Fibroblast of the conjunctiva (primary cell): ENCODE results near the gene CFAP74.

ENCODE experiments used
- DNase-seq: peaks from one replicate; pipeline ENCODE4 v3.0.0-alpha.2; 2010; ENCODE audit warnings: low read depth

Gene CFAP74

GRCh38 chr1:2039251-2039650 is 35.7 kb upstream of the CFAP74 start:
- DNase-seq: no peak

GRCh38 chr1:2038229-2038628 is 34.6 kb upstream of the CFAP74 start:
- DNase-seq: no peak

GRCh38 chr1:2037314-2037979 is 33.9 kb upstream of the CFAP74 start:
- DNase-seq: no peak

DNA sequence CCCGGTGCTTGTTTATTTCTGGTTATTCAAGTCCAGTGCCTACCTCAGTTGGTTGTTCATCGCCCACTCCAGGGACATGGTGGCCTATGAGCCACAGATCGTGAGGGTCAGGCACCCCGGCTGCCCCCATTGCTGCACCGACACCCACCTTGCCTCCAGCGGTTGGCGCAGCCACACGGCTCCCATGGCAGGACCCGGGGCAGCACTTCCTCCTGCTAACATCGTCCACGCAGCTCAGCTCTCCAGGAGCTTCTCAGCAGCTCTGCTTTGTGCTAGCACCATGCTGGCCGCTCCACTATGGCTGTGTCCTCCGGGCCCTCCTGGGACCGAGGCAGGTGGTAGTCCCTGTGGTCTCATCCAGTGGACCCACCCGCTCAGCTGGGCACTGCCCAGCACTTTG is 32.7 kb upstream of the CFAP74 start:
- no peak for DNase-seq

GRCh38 chr1:2033165-2033564 is 29.6 kb upstream of the CFAP74 start:
- DNase-seq: no peak

GRCh38 chr1:2032737-2033136 is 29.2 kb upstream of the CFAP74 start:
- no peak for DNase-seq

DNA sequence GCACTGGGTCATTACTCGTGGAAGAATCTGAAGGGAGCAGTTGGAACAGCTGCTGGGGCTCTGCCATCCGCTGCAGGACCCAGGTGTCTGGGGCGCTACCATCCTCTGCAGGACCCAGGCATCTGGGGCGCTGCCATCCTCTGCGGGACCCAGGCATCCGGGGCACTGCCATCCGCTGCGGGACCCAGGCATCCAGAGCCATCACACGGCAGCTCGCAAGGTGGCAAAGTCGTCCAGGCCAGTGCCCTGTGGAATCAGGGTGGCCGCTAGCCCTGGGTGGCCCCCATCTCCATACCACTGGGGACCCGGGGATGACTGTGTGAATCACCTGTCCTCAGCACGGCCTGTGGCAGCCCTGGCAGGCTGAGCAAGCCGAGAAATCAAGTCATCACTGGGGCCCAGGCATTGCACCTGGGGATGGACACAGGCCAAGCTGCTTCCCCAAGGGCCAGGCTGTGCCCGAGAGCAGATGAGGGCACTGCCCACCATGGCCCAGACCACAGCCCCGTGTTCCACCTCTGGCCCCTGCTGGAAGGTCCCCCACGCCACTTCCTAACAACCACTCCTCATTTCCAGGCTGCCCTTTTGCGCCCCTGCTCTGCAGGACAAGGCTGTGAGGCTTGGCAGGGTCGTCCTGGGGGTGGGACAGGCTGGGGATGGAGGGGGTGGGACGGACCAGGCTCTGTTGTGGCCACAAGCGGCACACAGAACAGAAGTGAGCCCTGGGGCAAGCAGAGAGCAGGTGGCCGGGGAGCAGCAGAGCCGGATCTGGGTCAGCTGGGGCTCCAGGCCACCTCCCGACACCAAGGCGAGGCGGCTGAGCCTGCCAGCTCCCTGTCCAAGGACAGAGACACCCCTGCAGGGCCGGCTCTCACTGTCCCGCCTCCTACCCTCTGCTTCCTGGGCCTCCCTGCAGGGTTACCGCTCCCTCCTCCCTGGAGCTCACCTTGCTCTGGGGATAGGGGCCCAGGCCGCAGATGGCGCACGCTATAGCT is 28.3 kb upstream of the CFAP74 start:
- no peak for DNase-seq

GRCh38 chr1:2030076-2030871 is 26.7 kb upstream of the CFAP74 start:
- DNase-seq: no peak

DNA sequence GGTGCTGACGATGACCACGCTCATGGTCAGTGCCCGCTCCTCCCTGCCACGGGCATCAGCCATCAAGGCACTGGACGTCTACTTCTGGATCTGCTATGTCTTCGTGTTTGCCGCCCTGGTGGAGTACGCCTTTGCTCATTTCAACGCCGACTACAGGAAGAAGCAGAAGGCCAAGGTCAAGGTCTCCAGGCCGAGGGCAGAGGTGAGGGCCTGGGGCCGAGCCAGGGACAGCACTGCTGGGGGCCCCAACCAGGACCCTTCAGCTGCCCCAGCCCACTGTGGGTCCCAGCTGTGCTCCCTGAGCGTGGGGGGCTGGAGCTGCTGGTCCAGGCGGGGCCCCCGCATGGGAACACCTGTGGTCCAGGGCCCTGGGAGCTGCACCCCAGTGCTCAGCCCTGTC is 26.0 kb upstream of the CFAP74 start:
- no peak for DNase-seq

- no peak for DNase-seq
These were observed 25.4 kb upstream of the CFAP74 start for GRCh38 chr1:2028870-2029560.

- DNase-seq: no peak
These were observed 24.5 kb upstream of the CFAP74 start for GRCh38 chr1:2027961-2028583.

GRCh38 chr1:2025491-2025981 is 21.9 kb upstream of the CFAP74 start:
- DNase-seq: no peak

- no peak for DNase-seq
These were observed 21.3 kb upstream of the CFAP74 start for GRCh38 chr1:2024887-2025286.

- DNase-seq: no peak
These were observed 20.9 kb upstream of the CFAP74 start for GRCh38 chr1:2024451-2024850.

- no peak for DNase-seq
These were observed 19.6 kb upstream of the CFAP74 start for GRCh38 chr1:2023187-2023586.

DNA sequence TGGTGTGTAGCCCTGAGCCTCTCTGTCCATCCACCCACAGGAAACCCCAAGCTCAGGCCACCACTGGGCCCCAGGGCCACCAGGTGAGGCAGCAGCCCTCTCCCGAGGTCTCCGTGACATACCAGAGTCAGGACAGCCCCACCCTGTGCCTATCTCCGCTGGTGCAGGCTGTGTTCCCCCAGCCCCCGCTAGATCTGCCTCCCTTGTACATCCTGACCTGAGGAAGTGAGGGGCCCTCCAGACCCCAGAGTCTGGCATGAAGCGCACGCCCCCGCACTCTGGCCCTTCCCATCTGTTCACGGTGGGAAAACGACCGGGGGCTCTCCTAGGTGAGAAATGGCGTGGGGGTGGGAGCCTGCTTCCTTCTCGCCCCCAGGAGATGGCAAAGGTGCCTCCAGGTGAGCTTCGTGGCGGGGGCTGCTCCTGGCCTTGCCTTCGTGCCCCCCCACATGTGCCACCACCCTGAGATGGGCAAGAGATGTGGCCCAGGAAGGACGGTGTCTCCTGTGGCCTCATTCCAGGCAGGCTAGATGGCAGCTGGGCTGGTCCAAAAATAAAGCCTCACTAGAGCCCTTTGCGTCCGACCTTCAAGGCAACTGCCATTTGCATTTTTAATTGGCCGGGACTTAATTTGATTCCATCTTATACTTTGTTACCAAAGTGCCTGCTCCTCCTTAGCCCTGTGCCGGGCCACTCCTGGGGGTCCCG is 18.6 kb upstream of the CFAP74 start:
- no peak for DNase-seq

- DNase-seq: no peak
These were observed 18.0 kb upstream of the CFAP74 start for GRCh38 chr1:2021550-2021949.

GRCh38 chr1:2020310-2020655 is 16.7 kb upstream of the CFAP74 start:
- DNase-seq: no peak

DNA sequence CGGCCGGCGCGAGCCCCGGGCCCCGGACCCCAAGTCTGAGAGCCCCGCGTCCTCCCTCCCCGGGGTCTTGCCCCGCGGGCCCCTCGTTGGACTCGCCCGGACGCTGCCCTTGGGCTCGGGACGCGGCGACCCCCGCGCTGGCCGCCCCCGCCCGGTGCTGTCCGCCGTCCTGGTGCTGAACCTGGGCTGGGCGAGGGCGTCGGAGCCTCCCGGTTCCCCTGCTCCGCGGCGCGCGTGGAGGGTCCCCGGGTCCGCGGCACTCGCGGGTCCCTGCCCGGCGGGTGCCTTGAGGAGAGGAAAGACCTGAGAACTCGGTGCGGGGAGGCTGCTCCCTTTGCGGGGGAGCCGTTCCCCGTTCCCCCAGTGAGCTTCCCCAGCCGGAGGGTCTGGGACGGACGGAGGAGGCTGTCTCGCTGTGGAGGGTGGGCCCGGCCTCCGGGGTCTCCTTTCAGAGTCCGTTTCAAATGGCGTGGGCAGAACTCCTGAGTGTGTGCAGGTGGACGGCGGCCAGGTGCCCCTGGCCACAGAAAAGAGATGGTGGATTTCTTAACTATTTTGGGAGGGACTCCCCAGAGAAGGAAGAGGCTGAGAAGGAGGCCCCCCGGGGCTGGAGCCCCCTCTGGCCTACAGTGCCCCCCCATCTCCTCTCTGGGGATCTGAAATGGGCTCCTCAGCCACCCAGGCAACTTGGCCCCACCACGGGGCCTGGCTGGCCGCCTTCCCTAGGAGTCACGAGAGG is 16.2 kb upstream of the CFAP74 start:
- no peak for DNase-seq

DNA sequence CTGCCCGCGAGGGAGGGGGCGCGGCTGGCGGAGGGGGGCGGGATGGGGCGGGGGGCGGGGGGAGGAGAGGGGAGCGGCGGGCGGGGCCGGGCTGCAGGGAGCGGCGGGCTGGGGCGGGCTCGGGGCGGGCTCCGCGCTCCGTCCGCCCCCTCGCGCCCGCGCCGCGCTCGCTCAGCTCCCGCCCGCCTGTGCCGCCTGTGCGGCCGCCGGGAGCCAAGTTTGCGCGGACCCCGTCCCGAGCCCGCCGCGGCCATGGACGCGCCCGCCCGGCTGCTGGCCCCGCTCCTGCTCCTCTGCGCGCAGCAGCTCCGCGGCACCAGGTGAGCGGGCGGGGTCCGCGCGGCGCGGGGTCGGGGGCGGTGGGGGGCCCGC is 15.6 kb upstream of the CFAP74 start, which contains the start of gene GABRD:
GABRD (plus strand) TSS at position 174 of the 372 bp plus-strand sequence; CDS start at position 253, 79 bp downstream.
- no peak for DNase-seq
